LNCAP (cell line): ENCODE data around the gene EIF3J.

ENCODE experiments used
- TF ChIP-seq, protein P1 (sequence below): fragments of 450-650 bp; IDR thresholded peaks from 2 replicates; pipeline ENCODE4 v1.5.1; 2017; ENCODE audit warnings: mild to moderate bottlenecking

The EIF3J gene, protein sequence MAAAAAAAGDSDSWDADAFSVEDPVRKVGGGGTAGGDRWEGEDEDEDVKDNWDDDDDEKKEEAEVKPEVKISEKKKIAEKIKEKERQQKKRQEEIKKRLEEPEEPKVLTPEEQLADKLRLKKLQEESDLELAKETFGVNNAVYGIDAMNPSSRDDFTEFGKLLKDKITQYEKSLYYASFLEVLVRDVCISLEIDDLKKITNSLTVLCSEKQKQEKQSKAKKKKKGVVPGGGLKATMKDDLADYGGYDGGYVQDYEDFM

DNA sequence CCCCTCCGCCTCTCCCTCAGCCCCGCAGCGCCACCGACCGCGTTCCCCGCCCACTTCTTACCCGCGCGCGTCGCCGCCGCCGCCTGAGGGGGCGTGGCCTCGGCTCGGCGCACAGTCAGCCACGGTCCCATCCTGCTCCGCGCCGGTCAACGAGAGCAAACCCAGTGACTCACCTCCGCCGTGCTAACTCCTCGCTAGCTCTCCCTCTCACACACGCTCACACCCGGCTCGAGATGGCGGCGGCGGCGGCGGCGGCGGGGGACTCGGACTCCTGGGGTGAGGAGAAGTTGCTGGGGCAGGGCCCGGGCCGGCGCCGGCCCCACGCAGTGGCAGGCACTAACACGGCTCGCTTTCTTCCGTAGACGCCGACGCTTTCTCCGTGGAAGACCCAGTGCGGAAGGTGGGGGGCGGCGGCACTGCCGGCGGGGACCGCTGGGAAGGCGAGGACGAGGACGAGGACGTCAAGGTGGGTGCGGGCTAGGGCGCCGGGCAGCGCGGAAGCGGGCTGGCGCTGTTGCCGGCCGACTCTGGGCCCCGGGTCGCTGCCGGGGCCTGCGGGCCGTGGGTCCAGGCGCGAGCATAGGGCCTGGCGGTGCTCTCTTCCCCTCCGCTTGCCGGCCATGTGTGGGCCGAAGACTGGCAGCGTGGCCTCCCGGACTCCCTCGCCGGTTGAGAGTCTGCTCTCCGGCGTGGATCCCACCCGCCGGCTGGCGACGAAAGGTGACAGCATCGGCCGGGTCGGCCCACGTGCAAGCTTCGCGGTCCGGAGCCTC lies at the start of gene EIF3J:
EIF3J (plus strand) TSS at position 186 of the 773 bp plus-strand sequence; CDS start at position 234, 48 bp downstream.
- TF ChIP-seq, protein P1, sequence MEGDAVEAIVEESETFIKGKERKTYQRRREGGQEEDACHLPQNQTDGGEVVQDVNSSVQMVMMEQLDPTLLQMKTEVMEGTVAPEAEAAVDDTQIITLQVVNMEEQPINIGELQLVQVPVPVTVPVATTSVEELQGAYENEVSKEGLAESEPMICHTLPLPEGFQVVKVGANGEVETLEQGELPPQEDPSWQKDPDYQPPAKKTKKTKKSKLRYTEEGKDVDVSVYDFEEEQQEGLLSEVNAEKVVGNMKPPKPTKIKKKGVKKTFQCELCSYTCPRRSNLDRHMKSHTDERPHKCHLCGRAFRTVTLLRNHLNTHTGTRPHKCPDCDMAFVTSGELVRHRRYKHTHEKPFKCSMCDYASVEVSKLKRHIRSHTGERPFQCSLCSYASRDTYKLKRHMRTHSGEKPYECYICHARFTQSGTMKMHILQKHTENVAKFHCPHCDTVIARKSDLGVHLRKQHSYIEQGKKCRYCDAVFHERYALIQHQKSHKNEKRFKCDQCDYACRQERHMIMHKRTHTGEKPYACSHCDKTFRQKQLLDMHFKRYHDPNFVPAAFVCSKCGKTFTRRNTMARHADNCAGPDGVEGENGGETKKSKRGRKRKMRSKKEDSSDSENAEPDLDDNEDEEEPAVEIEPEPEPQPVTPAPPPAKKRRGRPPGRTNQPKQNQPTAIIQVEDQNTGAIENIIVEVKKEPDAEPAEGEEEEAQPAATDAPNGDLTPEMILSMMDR, result no peak

DNA sequence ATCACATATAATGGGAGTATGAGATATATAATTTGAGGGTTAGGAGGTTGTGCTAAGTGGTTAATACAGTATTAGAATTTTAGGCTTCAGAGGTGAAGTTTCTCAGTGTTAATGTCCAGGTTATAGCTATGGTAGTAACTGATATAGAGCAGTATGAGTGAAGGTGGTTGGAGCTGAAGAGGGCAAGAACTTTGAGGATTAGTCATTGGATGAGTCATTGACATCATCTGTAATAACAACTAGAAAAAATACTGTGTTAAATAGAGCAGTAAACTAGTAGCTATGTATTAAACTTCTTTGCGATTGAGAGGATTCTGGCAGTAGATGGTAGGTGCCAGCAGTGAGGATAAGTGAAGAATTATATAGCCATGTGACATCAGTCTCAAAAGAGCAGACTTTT lies 47.5 kb upstream of the EIF3J start:
- TF ChIP-seq, protein P1, result no peak

DNA sequence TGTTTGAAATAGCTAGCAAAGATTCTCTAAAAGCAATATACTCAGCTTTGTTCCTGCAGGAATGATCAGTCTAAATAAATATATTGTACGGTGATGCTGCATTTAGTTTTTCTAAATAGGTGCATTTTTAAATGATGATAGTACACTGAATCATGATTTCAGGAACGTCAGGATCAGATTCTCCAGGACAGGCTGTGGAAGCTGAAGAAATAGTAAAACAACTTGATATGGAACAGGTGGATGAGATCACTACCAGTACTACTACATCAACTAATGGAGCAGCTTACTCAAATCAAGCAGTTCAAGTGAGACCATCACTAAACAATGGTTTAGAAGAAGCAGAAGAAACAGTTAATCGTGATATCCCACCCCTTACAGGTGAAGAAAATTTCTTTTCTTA lies 46.3 kb upstream of the EIF3J start:
- TF ChIP-seq, protein P1, result no peak

DNA sequence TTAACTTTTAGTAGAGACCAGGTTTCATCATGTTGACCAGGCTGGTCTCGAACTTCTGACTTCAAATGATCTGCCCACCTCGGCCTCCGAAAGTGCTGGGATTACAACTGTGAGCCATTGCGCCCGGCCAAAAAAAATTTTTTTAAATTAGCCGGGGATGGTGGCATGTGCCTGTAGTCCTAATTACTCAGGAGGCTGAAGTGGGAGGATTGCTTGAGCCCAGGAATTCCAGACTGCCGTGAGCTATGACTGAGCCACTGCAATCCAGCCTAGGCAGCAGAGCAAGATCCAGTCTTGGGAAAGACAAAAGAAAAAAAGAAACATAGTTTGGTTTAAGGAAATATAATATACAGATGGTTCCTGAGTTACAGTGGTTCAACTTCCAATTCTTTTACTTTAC lies 44.9 kb upstream of the EIF3J start:
- TF ChIP-seq, protein P1, result no peak

DNA sequence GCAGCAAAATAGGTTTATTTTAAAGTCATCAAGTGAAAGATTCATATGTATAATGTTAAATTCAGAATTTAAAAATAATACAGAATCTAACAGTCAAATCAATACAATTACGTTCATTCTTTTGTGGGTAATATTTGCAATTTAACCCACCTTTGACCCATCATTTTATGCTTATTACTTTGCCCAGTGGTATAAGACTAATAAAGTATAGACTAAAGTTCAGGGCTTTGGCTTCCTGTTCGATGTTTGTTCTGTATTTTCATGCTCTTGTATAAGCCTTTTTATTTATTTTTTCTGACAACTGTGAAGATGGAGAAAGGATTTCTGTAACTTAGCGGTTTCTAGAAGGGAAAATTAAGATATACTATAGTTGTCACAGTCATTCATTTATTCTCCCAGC lies 44.3 kb upstream of the EIF3J start:
- TF ChIP-seq, protein P1, result no peak

DNA sequence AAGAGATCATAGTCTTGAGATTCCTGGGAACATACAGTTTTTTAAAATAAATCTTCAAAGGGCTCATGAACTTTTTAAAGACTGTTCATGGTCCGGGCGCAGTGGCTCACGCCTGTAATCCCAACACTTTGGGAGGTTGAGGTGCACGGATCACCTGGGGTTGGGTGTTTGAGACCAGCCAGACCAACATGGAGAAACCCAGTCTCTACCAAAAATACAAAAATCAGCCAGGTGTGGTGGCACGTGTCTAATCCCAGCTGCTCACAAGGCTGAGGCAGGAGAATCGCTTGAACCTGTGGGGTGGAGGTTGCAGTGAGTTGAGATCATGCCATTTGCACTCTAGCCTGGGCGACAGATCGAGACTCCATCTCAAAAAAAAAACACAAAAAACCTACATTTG lies 41.4 kb upstream of the EIF3J start:
- TF ChIP-seq, protein P1, result no peak

DNA sequence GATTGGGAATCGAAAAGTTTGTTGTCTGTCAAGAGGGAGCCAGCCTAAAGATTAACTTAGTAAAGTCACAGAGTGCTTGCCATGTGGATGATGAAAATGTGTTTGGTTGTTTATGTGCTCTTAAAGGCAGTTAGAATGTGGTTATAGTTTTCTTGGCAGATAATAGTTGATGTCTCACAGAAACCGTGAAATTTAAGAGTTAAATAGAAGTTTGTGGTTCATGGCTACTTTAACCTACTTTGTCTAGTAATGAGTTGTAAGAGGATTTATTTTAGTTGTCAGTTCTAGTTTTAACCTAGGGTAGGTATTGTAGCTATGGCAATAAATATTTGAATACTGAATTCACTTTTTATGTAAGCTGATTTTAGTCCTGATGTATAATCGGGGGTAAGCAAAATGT lies 36.4 kb upstream of the EIF3J start:
- TF ChIP-seq, protein P1, result no peak
